ENCODE results near the gene ZNF318.

GRCh38 chr6:43405354-43405753 is 35.9 kb upstream of the ZNF318 start:
- TF ChIP-seq CTCF (conservative IDR thresholded peaks at IDR 0.05), result no peak
- TF ChIP-seq EZH2 (IDR thresholded peaks at IDR 0.05; ENCODE audit: low read depth), result no peak

Measured in PC-9 (cell line).